HEK293 (cell line): ENCODE measurements around the gene AKT1.

ENCODE experiments used
- GLIS1 ChIP-seq: fragments of 450-650 bp; formaldehyde crosslinking; IDR thresholded peaks from 2 replicates; pipeline ENCODE4 v1.5.1; 2016; ENCODE audit warnings: missing biosample characterization, missing genetic modification characterization
- GLIS2 ChIP-seq: fragments of 450-650 bp; formaldehyde crosslinking; IDR thresholded peaks from 2 replicates; pipeline ENCODE4 v1.5.1; 2016; ENCODE audit warnings: missing biosample characterization, missing genetic modification characterization
- HIC1 ChIP-seq: fragments of 450-650 bp; formaldehyde crosslinking; IDR thresholded peaks from 2 replicates; pipeline ENCODE4 v1.5.1; 2016; ENCODE audit warnings: missing biosample characterization, missing genetic modification characterization
- KLF1 ChIP-seq: fragments of 450-650 bp; formaldehyde crosslinking; IDR thresholded peaks from 2 replicates; pipeline ENCODE4 v1.5.1; 2016; ENCODE audit warnings: missing biosample characterization, missing genetic modification characterization
- KLF9 ChIP-seq: fragments of 450-650 bp; formaldehyde crosslinking; IDR thresholded peaks from 2 replicates; pipeline ENCODE4 v1.5.1; 2016; ENCODE audit warnings: missing biosample characterization, missing genetic modification characterization, low read depth
- PRDM10 ChIP-seq: fragments of 450-650 bp; formaldehyde crosslinking; IDR thresholded peaks from 2 replicates; pipeline ENCODE4 v1.5.1; 2016; ENCODE audit warnings: missing biosample characterization, missing genetic modification characterization
- PRDM4 ChIP-seq: fragments of 450-650 bp; formaldehyde crosslinking; IDR thresholded peaks from 2 replicates; pipeline ENCODE4 v1.5.1; 2017; ENCODE audit warnings: missing biosample characterization, missing genetic modification characterization
- SP3 ChIP-seq: fragments of 450-650 bp; formaldehyde crosslinking; IDR thresholded peaks from 2 replicates; pipeline ENCODE4 v1.5.1; 2016; ENCODE audit warnings: missing biosample characterization, missing genetic modification characterization
- TRIM28 ChIP-seq: IDR thresholded peaks from 2 replicates; pipeline ENCODE4 v1.6.1; 2011; ENCODE audit warnings: low read length, control low read depth, borderline replicate concordance
- ZBTB6 ChIP-seq: fragments of 450-650 bp; formaldehyde crosslinking; IDR thresholded peaks from 2 replicates; pipeline ENCODE4 v1.5.1; 2017; ENCODE audit warnings: missing biosample characterization, missing genetic modification characterization
- ZBTB7A ChIP-seq: fragments of 450-650 bp; formaldehyde crosslinking; IDR thresholded peaks from 2 replicates; pipeline ENCODE4 v1.5.1; 2016; ENCODE audit warnings: low read depth, missing biosample characterization, missing genetic modification characterization
- ZFP41 ChIP-seq: fragments of 450-650 bp; formaldehyde crosslinking; IDR thresholded peaks from 2 replicates; pipeline ENCODE4 v1.5.1; 2016; ENCODE audit warnings: missing biosample characterization, missing genetic modification characterization, borderline replicate concordance
- ZFP69B ChIP-seq: fragments of 450-650 bp; formaldehyde crosslinking; IDR thresholded peaks from 2 replicates; pipeline ENCODE4 v1.5.1; 2016; ENCODE audit warnings: missing biosample characterization, missing genetic modification characterization
- ZNF112 ChIP-seq: fragments of 450-650 bp; formaldehyde crosslinking; IDR thresholded peaks from 2 replicates; pipeline ENCODE4 v1.5.0; 2017; ENCODE audit warnings: missing biosample characterization, missing genetic modification characterization
- ZNF211 ChIP-seq: fragments of 450-650 bp; formaldehyde crosslinking; IDR thresholded peaks from 2 replicates; pipeline ENCODE4 v1.5.1; 2016; ENCODE audit warnings: low read depth, missing biosample characterization, missing genetic modification characterization
- ZNF266 ChIP-seq: fragments of 450-650 bp; formaldehyde crosslinking; IDR thresholded peaks from 2 replicates; pipeline ENCODE4 v1.5.1; 2016; ENCODE audit warnings: missing biosample characterization, missing genetic modification characterization, low read depth
- ZNF501 ChIP-seq: fragments of 450-650 bp; formaldehyde crosslinking; IDR thresholded peaks from 2 replicates; pipeline ENCODE4 v1.5.1; 2016; ENCODE audit warnings: missing biosample characterization, missing genetic modification characterization
- ZNF624 ChIP-seq: fragments of 450-650 bp; formaldehyde crosslinking; IDR thresholded peaks from 2 replicates; pipeline ENCODE4 v1.5.1; 2017; ENCODE audit warnings: missing biosample characterization, missing genetic modification characterization
- ZNF830 ChIP-seq: fragments of 450-650 bp; IDR thresholded peaks from 2 replicates; pipeline ENCODE4 v1.5.0; 2018; ENCODE audit warnings: missing biosample characterization, missing genetic modification characterization, low read depth, mild to moderate bottlenecking, moderate library complexity

Gene AKT1

GRCh38 chr14:104752735-104753527, 42.6 kb downstream of the AKT1 start, which contains the start of gene SIVA1 (continued):
- peak; percentile 94 for TF ChIP-seq HIC1
- TF ChIP-seq ZBTB7A (tag by site-specific recombination), result peak; percentile 74
- TF ChIP-seq KLF9 (tag by site-specific recombination), result peak; percentile 92
- TF ChIP-seq SP3 (tag by site-specific recombination), result peak; percentile 96
- TF ChIP-seq ZNF624 (tag by site-specific recombination), result no peak
- TF ChIP-seq GLIS1 (tag by site-specific recombination), result peak; percentile 63
- TF ChIP-seq ZNF501, result peak; percentile 85
- TF ChIP-seq PRDM10 (tag by site-specific recombination), result peak; percentile 69
- TF ChIP-seq ZFP41 (tag by site-specific recombination), result no peak
- TF ChIP-seq PRDM4 (tag by site-specific recombination), result no peak
- TF ChIP-seq ZBTB6 (tag by site-specific recombination), result peak; percentile 7; the same call in 1 of the 2 replicates
- no peak for TF ChIP-seq ZNF830 (tag by site-specific recombination)
- TF ChIP-seq KLF1 (tag by site-specific recombination), result peak; percentile 82
- peak; percentile 35; the same call in 1 of the 2 replicates for TF ChIP-seq ZFP69B (tag by site-specific recombination)
- TF ChIP-seq ZNF112, result no peak
- TF ChIP-seq ZNF211 (tag by site-specific recombination), result no peak
- peak; percentile 58; the same call in 1 of the 2 replicates for TF ChIP-seq GLIS2
- no peak for TF ChIP-seq ZNF266 (tag by site-specific recombination)
- TF ChIP-seq TRIM28, result no peak
- TF ChIP-seq, all 188 proteins: peak for 57
